CD14-positive monocyte (primary cell): Measurements from ENCODE around the gene LEKR1. TPM values are rescaled to one million over a fixed set of nuclear protein-coding genes. Genes with fewer than 3 reads are reported as not detected.

ENCODE experiments used
- DNase-seq, 3 donors: peaks; one replicate each; pipeline ENCODE4 v3.0.0-alpha.2; 2011 to 2022
- H2AFZ ChIP-seq: 2 replicates; pipeline ENCODE4 v1.6.0; 2012; ENCODE audit warnings: mild to moderate bottlenecking, low read depth, low read length, inconsistent platforms; ENCODE audit not compliant: insufficient read depth, poor library complexity, severe bottlenecking
- H3K27ac ChIP-seq, 2 donors: 1 replicate in 1 of 2; 2 replicates in 1 of 2; pipeline ENCODE4 v1.5.1; 2012 to 2013; ENCODE audit warnings: low read length in 2 of 2, control low read depth in 1 of 2, inconsistent platforms in 1 of 2, low read depth in 1 of 2, mild to moderate bottlenecking in 1 of 2
- H3K27me3 ChIP-seq, 2 donors: one replicate each; pipeline versions ENCODE4 v1.6.0 to v1.6.1; 2011 to 2013; ENCODE audit warnings: low read length in 2 of 2; ENCODE audit not compliant: control insufficient read depth in 2 of 2, insufficient read depth in 2 of 2
- H3K36me3 ChIP-seq, 2 donors: replicated peaks in 1 of 2; 1 replicate in 1 of 2; 2 replicates in 1 of 2; pipeline versions ENCODE4 v1.5.1 to v1.6.1; 2012 to 2013; ENCODE audit warnings: low read length in 2 of 2, control low read depth in 1 of 2, inconsistent platforms in 1 of 2, mild to moderate bottlenecking in 1 of 2; ENCODE audit not compliant: insufficient read depth in 2 of 2, control insufficient read depth in 1 of 2
- H3K4me1 ChIP-seq, 2 donors: 1 replicate in 1 of 2; 2 replicates in 1 of 2; pipeline versions ENCODE4 v1.5.1 to v1.6.1; 2012 to 2013; ENCODE audit warnings: low read length in 2 of 2, control low read depth in 1 of 2, inconsistent platforms in 1 of 2, mild to moderate bottlenecking in 1 of 2, moderate library complexity in 1 of 2; ENCODE audit not compliant: insufficient read depth in 2 of 2, control insufficient read depth in 1 of 2
- H3K4me2 ChIP-seq: replicated peaks from 2 replicates; pipeline ENCODE3; 2012; ENCODE audit warnings: low read length, moderate library complexity, mild to moderate bottlenecking; ENCODE audit not compliant: poor library complexity, severe bottlenecking; ENCODE audit errors: extremely low read depth
- H3K4me3 ChIP-seq, 3 experiments: fragments of 200-600 bp in 1 of 3; sonication (generic) in 1 of 3; replicated peaks in 1 of 3; 1 replicate in 2 of 3; 2 replicates in 1 of 3; pipeline ENCODE4 v1.5.1; 2011 to 2013; ENCODE audit warnings: low read length in 3 of 3, mild to moderate bottlenecking in 3 of 3, control low read depth in 2 of 3, low read depth in 2 of 3, inconsistent platforms in 1 of 3, moderate library complexity in 1 of 3
- H3K79me2 ChIP-seq: 2 replicates; pipeline ENCODE4 v1.6.0; 2012; ENCODE audit warnings: mild to moderate bottlenecking, control low read depth, inconsistent platforms, low read length, moderate library complexity; ENCODE audit not compliant: insufficient read depth
- H3K9ac ChIP-seq: 2 replicates; pipeline ENCODE4 v1.6.0; 2017; ENCODE audit warnings: low read length, mild to moderate bottlenecking; ENCODE audit not compliant: insufficient read depth, poor library complexity, severe bottlenecking
- H3K9me3 ChIP-seq, 2 donors: replicated peaks in 1 of 2; 1 replicate in 1 of 2; 2 replicates in 1 of 2; pipeline versions ENCODE4 v1.5.1 to v1.6.1; 2012 to 2013; ENCODE audit warnings: low read length in 2 of 2, control low read depth in 1 of 2; ENCODE audit not compliant: control insufficient read depth in 1 of 2, insufficient read depth in 1 of 2
- H4K20me1 ChIP-seq: 2 replicates; pipeline ENCODE4 v1.6.0; 2012; ENCODE audit warnings: mild to moderate bottlenecking, low read length, control low read depth, moderate library complexity; ENCODE audit not compliant: insufficient read depth
- H3K27ac Mint-ChIP-seq, 7 donors: one replicate each; pipeline ENCODE4 v1.8.0; 2020; ENCODE audit warnings: mild to moderate bottlenecking in 7 of 7, mixed read lengths in 7 of 7, moderate library complexity in 6 of 7, inconsistent platforms in 2 of 7
- H3K27me3 Mint-ChIP-seq, 3 donors: one replicate each; pipeline ENCODE4 v1.8.0; 2021 to 2022; ENCODE audit warnings: low read depth in 3 of 3, mild to moderate bottlenecking in 3 of 3, mixed read lengths in 3 of 3, moderate library complexity in 3 of 3, inconsistent platforms in 1 of 3
- H3K36me3 Mint-ChIP-seq, 2 donors: one replicate each; pipeline ENCODE4 v1.8.0; 2020; ENCODE audit warnings: mixed read lengths in 2 of 2, inconsistent platforms in 1 of 2, mild to moderate bottlenecking in 1 of 2
- H3K4me1 Mint-ChIP-seq: one replicate; pipeline ENCODE4 v1.8.0; 2020; ENCODE audit warnings: mild to moderate bottlenecking, mixed read lengths
- H3K4me3 Mint-ChIP-seq, 2 donors: one replicate each; pipeline ENCODE4 v1.8.0; 2020; ENCODE audit warnings: mild to moderate bottlenecking in 2 of 2, mixed read lengths in 2 of 2, moderate library complexity in 1 of 2
- H3K9me3 Mint-ChIP-seq, 7 donors: one replicate each; pipeline ENCODE4 v1.8.0; 2020 to 2022; ENCODE audit warnings: mixed read lengths in 7 of 7, mild to moderate bottlenecking in 6 of 7, moderate library complexity in 6 of 7, inconsistent platforms in 2 of 7
- CTCF ChIP-seq: fragments of 200-600 bp; IDR thresholded peaks from one replicate; pipeline ENCODE4 v1.8.0; 2022; ENCODE audit warnings: antibody characterized with exemption, mild to moderate bottlenecking
- WGBS: methylation state at CpG from one replicate; pipeline ENCODE4 v1.1.5; 2013; ENCODE audit warnings: missing lambda C conversion rate; ENCODE audit not compliant: insufficient coverage; 5-methylcytosine and 5-hydroxymethylcytosine counted together
- intact Hi-C, 2 donors: fragments of 100-400 bp; cut with micrococcal nuclease; formaldehyde crosslinking; loops; one replicate each; pipeline versions ENCODE4 v1.15.0 to v1.15.1; 2023
- polyA plus RNA-seq, 3 donors: library from polyadenylated mRNA; depleted of rRNA in 1 of 3; unstranded in 2 of 3; stranded (reverse) in 1 of 3; fragments of 300-500 nt in 2 of 3; fragments of >200 nt in 1 of 3; fragmentation: Illumina TruSeq in 2 of 3; gene quantifications; 1 replicate in 2 of 3; 2 replicates in 1 of 3; pipeline ENCODE4 v1.2.3, GENCODE V29; 2012 to 2021

The LEKR1 gene
- polyA plus RNA-seq, 3 donors: 0.51 to 0.80 TPM; not detected in 1

GRCh38 chr3:156860873-156861272, 34.7 kb downstream of the LEKR1 start:
- Mint-ChIP-seq H3K27ac (no peak overlapping the region), H3K9me3 (peaks cover 0 to 2% (median 0%) of the 10 kb centered on the region in 7 donors), H3K27me3 (no peaks in the 10 kb centered on the region), H3K4me3 (no peak overlapping the region), H3K4me1 (peaks cover 11% of the 10 kb centered on the region), H3K36me3 (no peaks in the 10 kb centered on the region)
- no peak overlapping the region for H2AFZ ChIP-seq
- H4K20me1 ChIP-seq: no peaks in the 10 kb centered on the region
- no peaks in the 10 kb centered on the region for H3K27me3 ChIP-seq
- H3K4me1 ChIP-seq: peaks cover 0 to 8% of the 10 kb centered on the region in 2 donors
- no peaks in the 10 kb centered on the region for H3K9me3 ChIP-seq
- no peaks in the 10 kb centered on the region for H3K36me3 ChIP-seq
- H3K27ac ChIP-seq: no peak overlapping the region
- H3K4me2 ChIP-seq: no peak overlapping the region
- DNase-seq: no peak
- H3K9ac ChIP-seq: no peak overlapping the region
- intact Hi-C loops: no loop called here
- no peaks in the 10 kb centered on the region for H3K79me2 ChIP-seq
- H3K4me3 ChIP-seq: no peak overlapping the region
- no peak for TF ChIP-seq CTCF

GRCh38 chr3:156862338-156862737, 36.2 kb downstream of the LEKR1 start:
- H3K27ac ChIP-seq: no peak overlapping the region
- H3K79me2 ChIP-seq: no peaks in the 10 kb centered on the region
- no peak for DNase-seq
- peaks cover 11% of the 10 kb centered on the region for H3K4me1 Mint-ChIP-seq
- intact Hi-C loops: no loop called here
- H3K4me3 Mint-ChIP-seq: no peak overlapping the region
- H3K9ac ChIP-seq: no peak overlapping the region
- H3K27me3 ChIP-seq: no peaks in the 10 kb centered on the region
- H3K4me1 ChIP-seq: peaks cover 0 to 8% of the 10 kb centered on the region in 2 donors
- no peaks in the 10 kb centered on the region for H3K27me3 Mint-ChIP-seq
- TF ChIP-seq CTCF: no peak
- H3K36me3 Mint-ChIP-seq: no peaks in the 10 kb centered on the region
- H3K9me3 ChIP-seq: no peaks in the 10 kb centered on the region
- H2AFZ ChIP-seq: no peak overlapping the region
- H3K36me3 ChIP-seq: no peaks in the 10 kb centered on the region
- no CpG with 5 or more reads among the region's 2 CpGs for WGBS
- H4K20me1 ChIP-seq: no peaks in the 10 kb centered on the region
- H3K9me3 Mint-ChIP-seq: peaks cover 0 to 2% (median 0%) of the 10 kb centered on the region in 7 donors
- H3K4me3 ChIP-seq: no peak overlapping the region
- no peak overlapping the region for H3K27ac Mint-ChIP-seq
- H3K4me2 ChIP-seq: no peak overlapping the region
